Hematopoietic multipotent progenitor cell treated with erythropoietin and hydrocortisone succinate and interleukin-3 and kit ligand, for 4 days (in vitro differentiated cells): ENCODE data around the gene RDH13.
A peak's percentile ranks its signal among the peaks of the same experiment; 100 is the strongest.
"Not testable (repeated sequence)": the region's sequence is repeated elsewhere in the genome, so short reads cannot be mapped to it uniquely, and the experiment has no call there.

Source experiments
- DNase-seq: peaks from one replicate; pipeline ENCODE4 v3.0.0-alpha.2; 2015

RDH13 gene

DNA sequence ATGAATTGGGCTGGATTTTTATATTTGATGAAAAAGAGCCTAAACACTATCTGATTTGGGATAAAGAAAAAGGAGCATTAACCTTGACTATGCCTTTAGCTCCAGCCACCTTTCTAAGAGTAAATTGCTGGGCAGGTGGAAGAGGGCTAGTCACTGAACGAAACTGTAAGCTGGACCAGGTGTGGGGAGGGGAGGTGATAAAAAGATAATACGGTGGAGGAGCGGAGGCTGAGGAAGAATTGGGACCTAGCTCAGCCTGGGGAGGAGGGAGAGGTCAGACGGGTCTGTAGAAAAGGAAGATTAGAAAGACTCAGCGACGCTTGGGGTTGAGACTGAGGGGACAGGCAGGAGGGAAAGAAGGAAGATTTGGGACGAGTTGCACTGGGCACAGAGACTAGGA lies 52.4 kb downstream of the RDH13 start:
- DNase-seq, result not testable (repeated sequence)

- not testable (repeated sequence) for DNase-seq
Measured at GRCh38 chr19:55008781-55009180, 54.2 kb downstream of the RDH13 start.

DNA sequence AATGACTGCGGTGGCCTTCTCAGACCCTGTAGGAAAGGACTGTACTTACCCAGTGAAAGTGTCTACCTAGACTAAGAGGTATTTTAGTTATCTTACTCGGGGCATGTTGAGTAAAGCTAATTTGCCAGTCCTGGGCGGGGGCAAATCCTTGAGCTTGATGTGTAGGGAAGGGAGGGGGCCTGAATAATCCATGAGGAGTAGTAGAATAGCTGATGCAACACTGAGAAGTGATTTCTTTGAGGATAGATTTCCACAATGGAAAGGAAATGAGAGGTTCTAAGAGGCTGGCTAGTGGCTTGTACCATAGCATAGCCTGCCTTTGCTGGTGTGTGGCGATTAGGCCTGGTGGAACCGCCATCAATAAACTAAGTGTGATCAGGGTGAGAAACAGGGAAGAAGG lies 54.8 kb downstream of the RDH13 start:
- DNase-seq, result not testable (repeated sequence)

DNA sequence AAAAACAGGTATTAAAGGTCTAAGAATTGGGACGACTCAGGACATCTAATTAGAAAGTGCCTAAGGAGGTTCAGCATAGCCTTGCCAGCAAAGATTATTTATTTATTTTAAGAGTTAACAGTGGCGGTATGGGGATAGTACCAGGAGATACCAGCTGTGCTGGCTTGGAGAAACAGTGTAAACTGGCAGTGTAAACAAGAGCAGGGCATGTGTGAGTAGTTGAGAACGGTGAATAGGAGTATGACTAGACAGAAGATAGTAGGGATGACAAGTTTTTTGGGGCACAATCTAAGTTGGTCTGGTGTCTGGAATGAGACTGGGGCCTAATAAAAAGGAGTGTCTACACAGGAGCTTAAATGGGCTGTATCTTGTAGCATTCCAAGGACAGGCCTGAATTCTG lies 55.4 kb downstream of the RDH13 start:
- not testable (repeated sequence) for DNase-seq

DNA sequence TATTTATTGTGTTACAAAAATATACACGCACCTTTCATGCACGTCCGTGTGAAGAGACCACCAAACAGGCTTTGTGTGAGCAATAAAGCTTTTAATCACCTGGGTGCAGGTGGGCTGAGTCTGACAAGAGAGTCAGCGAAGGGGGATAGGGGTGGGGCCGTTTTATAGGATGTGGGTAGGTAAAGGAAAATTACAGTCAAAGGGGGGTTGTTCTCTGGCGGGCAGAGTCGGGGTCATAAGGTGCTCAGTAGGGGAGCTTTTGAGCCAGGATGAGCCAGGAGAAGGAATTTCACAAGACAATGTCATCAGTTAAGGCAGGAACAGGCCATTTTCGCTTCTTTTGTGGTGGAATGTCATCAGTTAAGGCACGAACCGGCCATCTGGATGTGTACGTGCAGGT lies 56.2 kb downstream of the RDH13 start:
- DNase-seq, result not testable (repeated sequence)

- peak; percentile 91 for DNase-seq
Measured at GRCh38 chr19:55005684-55006488, 57.1 kb downstream of the RDH13 start.

GRCh38 chr19:55000761-55001160 lies 62.2 kb downstream of the RDH13 start:
- DNase-seq, result no peak

- DNase-seq, result not testable (repeated sequence)
Measured at GRCh38 chr19:54998751-54999239, 64.2 kb downstream of the RDH13 start.

GRCh38 chr19:54995561-54995960 lies 67.4 kb downstream of the RDH13 start:
- no peak for DNase-seq
